HCT116 (cell line): ENCODE results near the gene SEMA4D. TPM values are rescaled to one million over a fixed set of nuclear protein-coding genes. Genes with fewer than 3 reads are reported as not detected.

Source experiments
- ATAC-seq: fragments of 200-7000 bp; cut with Tn5 transposase; 2 replicates; pipeline ENCODE4 v1.9.1; 2020; ENCODE audit warnings: mild to moderate bottlenecking, moderate library complexity
- BruUV-seq: library from RNA; stranded (reverse); fragments of 400-500 nt; replicated peaks from 2 replicates; lab custom pipeline; 2021; lab: Mats Ljungman, UMichigan
- CTCF ChIA-PET: fragments of 300-600 bp; sonication (Branson Sonifier 250); formaldehyde crosslinking; loops from one replicate; lab custom pipeline; 2021; ENCODE audit warnings: antibody characterized with exemption; lab: Charles Lee
- POLR2A ChIA-PET: fragments of 300-600, 350-600 bp; sonication (Branson Sonifier 250); formaldehyde crosslinking; loops from one replicate; lab custom pipeline; 2021; ENCODE audit warnings: antibody characterized with exemption; lab: Charles Lee
- RAD21 ChIA-PET, 2 experiments: fragments of 300-600 bp; sonication (Branson Sonifier 250); formaldehyde crosslinking; loops; one replicate each; lab custom pipeline; 2023; ENCODE audit warnings: low total read pairs in 2 of 2; ENCODE audit not compliant: uncharacterized antibody in 2 of 2, unreplicated experiment in 2 of 2, low non-redundant PET in 1 of 2; lab: Charles Lee
- DNase-seq: peaks from one replicate; pipeline ENCODE4 v3.0.0-alpha.2; 2010; ENCODE audit warnings: low read depth, low spot score
- H2AFZ ChIP-seq: fragments of 200-600 bp; shearing (Covaris generic), sonication (generic); 2 replicates; pipeline ENCODE4 v1.6.1; 2017; ENCODE audit warnings: low read depth, mixed run types, mixed read lengths, antibody characterized with exemption, low read length; ENCODE audit not compliant: poor library complexity, severe bottlenecking
- H3K27ac ChIP-seq: 2 replicates; pipeline ENCODE4 v1.5.1; 2012; ENCODE audit warnings: low read depth, low read length
- H3K27me3 ChIP-seq: fragments of 200-600 bp; sonication (generic); 2 replicates; pipeline ENCODE4 v1.6.1; 2016; ENCODE audit warnings: mixed run types, low read length, mixed read lengths; ENCODE audit not compliant: insufficient read depth
- H3K36me3 ChIP-seq, 2 experiments: fragments of 200-500 bp in 1 of 2; fragments of 200-600 bp in 1 of 2; sonication (Bioruptor generic) in 1 of 2; sonication (generic) in 1 of 2; 2 replicates each; pipeline versions ENCODE4 v1.5.1 to v1.6.1; 2014 to 2016; ENCODE audit warnings: low read length in 2 of 2, inconsistent platforms in 1 of 2, mixed read lengths in 1 of 2, mixed run types in 1 of 2; ENCODE audit not compliant: insufficient read depth in 2 of 2, control insufficient read depth in 1 of 2
- H3K4me1 ChIP-seq, 2 experiments: fragments of 200-600 bp in 1 of 2; sonication (generic) in 1 of 2; 2 replicates each; pipeline versions ENCODE4 v1.5.1 to v1.6.1; 2012 to 2017; ENCODE audit warnings: low read length in 2 of 2, inconsistent platforms in 1 of 2, mild to moderate bottlenecking in 1 of 2, mixed read lengths in 1 of 2, mixed run types in 1 of 2, moderate library complexity in 1 of 2; ENCODE audit not compliant: insufficient read depth in 2 of 2, control insufficient read depth in 1 of 2
- H3K4me2 ChIP-seq: fragments of 200-600 bp; sonication (generic); 2 replicates; pipeline ENCODE4 v1.6.1; 2017; ENCODE audit warnings: mixed run types, low read length, mixed read lengths
- H3K4me3 ChIP-seq, 2 experiments: fragments of 200-600 bp in 1 of 2; sonication (generic) in 1 of 2; replicated peaks in 1 of 2; 2 replicates each; pipeline ENCODE4 v1.5.1; 2011 to 2016; ENCODE audit warnings: low read length in 2 of 2, control low read depth in 1 of 2, low read depth in 1 of 2, mild to moderate bottlenecking in 1 of 2, mixed read lengths in 1 of 2, mixed run types in 1 of 2
- H3K79me2 ChIP-seq: fragments of 200-600 bp; sonication (generic); 2 replicates; pipeline ENCODE4 v1.6.1; 2017; ENCODE audit warnings: mild to moderate bottlenecking, mixed run types, low read length, moderate library complexity, mixed read lengths; ENCODE audit not compliant: insufficient read depth
- H3K9ac ChIP-seq: fragments of 200-600 bp; sonication (generic); 2 replicates; pipeline ENCODE4 v1.6.1; 2016; ENCODE audit warnings: low read length, mixed read lengths
- H3K9me2 ChIP-seq: fragments of 200-600 bp; sonication (generic), shearing (Covaris generic); 2 replicates; pipeline ENCODE4 v1.6.1; 2017; ENCODE audit warnings: mixed run types, mild to moderate bottlenecking, moderate library complexity; ENCODE audit not compliant: insufficient read depth
- H3K9me3 ChIP-seq, 2 experiments: fragments of 200-500 bp in 1 of 2; fragments of 200-600 bp in 1 of 2; sonication (Bioruptor generic) in 1 of 2; sonication (generic) in 1 of 2; 2 replicates each; pipeline ENCODE4 v1.6.1; 2014 to 2017; ENCODE audit warnings: low read length in 2 of 2, mixed read lengths in 2 of 2, inconsistent platforms in 1 of 2, low read depth in 1 of 2, mild to moderate bottlenecking in 1 of 2, mixed run types in 1 of 2, moderate library complexity in 1 of 2; ENCODE audit not compliant: control insufficient read depth in 1 of 2, insufficient read depth in 1 of 2
- H4K20me1 ChIP-seq: fragments of 200-600 bp; sonication (generic), shearing (Covaris generic); 2 replicates; pipeline ENCODE4 v1.6.1; 2017; ENCODE audit warnings: mixed run types, mild to moderate bottlenecking, moderate library complexity; ENCODE audit not compliant: insufficient read depth
- CBX3 ChIP-seq: IDR thresholded peaks from 2 replicates; pipeline ENCODE4 v1.6.1; 2012; ENCODE audit warnings: low read depth
- CEBPB ChIP-seq: IDR thresholded peaks from 2 replicates; pipeline ENCODE4 v1.6.1; 2012; ENCODE audit warnings: low read depth
- EGR1 ChIP-seq: IDR thresholded peaks from 2 replicates; pipeline ENCODE4 v1.6.1; 2012; ENCODE audit warnings: low read depth
- EZH2 ChIP-seq: fragments of 200-600 bp; sonication (generic); IDR thresholded peaks from 2 replicates; pipeline ENCODE4 v1.6.1; 2017; ENCODE audit warnings: antibody characterized with exemption, mixed run types
- EZH2phosphoT487 ChIP-seq: fragments of 200-600 bp; IDR thresholded peaks from 2 replicates; pipeline ENCODE4 v1.6.1; 2018; ENCODE audit warnings: antibody characterized with exemption, borderline replicate concordance
- JUND ChIP-seq: IDR thresholded peaks from 2 replicates; pipeline ENCODE4 v1.6.1; 2012
- POLR2AphosphoS5 ChIP-seq: IDR thresholded peaks from 2 replicates; pipeline ENCODE4 v1.6.1; 2011; ENCODE audit warnings: mild to moderate bottlenecking, low read depth, low read length, moderate library complexity
- RAD21 ChIP-seq: IDR thresholded peaks from 2 replicates; pipeline ENCODE4 v1.6.1; 2012; ENCODE audit warnings: low read depth, mild to moderate bottlenecking
- SIN3A ChIP-seq: IDR thresholded peaks from 2 replicates; pipeline ENCODE4 v1.6.1; 2012; ENCODE audit warnings: low read depth
- SP1 ChIP-seq: IDR thresholded peaks from 2 replicates; pipeline ENCODE4 v1.6.1; 2012; ENCODE audit warnings: low read depth
- SRF ChIP-seq: IDR thresholded peaks from 2 replicates; pipeline ENCODE4 v1.6.1; 2012; ENCODE audit warnings: low read depth
- YY1 ChIP-seq: IDR thresholded peaks from 2 replicates; pipeline ENCODE4 v1.6.1; 2011; ENCODE audit warnings: low read length, low read depth, moderate library complexity, mild to moderate bottlenecking; ENCODE audit not compliant: insufficient replicate concordance; ENCODE audit errors: extremely low read depth
- ZFX ChIP-seq: fragments of 450-650 bp; IDR thresholded peaks from 2 replicates; pipeline ENCODE4 v1.6.1; 2017
- ZNF274 ChIP-seq: fragments of 200-500 bp; sonication (Bioruptor generic); IDR thresholded peaks from 2 replicates; pipeline ENCODE4 v1.6.1; 2014; ENCODE audit warnings: mild to moderate bottlenecking, low read depth, low read length, inconsistent platforms
- intact Hi-C: fragments of 100-400 bp; cut with micrococcal nuclease; formaldehyde crosslinking; loops from 2 replicates; pipeline ENCODE4 v1.10.0; 2022
- total RNA-seq: library from RNA; stranded (reverse); gene quantifications from one replicate; pipeline ENCODE4 v1.2.1, GENCODE V29; 2021; ENCODE audit not compliant: unreplicated experiment
- TF ChIP-seq, protein P1 (sequence below): IDR thresholded peaks from 2 replicates; pipeline ENCODE4 v1.6.1; 2012
- TF ChIP-seq, protein P2 (sequence below), 3 experiments: fragments of 200-600 bp in 1 of 3; sonication (generic) in 1 of 3; IDR thresholded peaks in 2 of 3; conservative IDR thresholded peaks in 1 of 3; 2 replicates each; pipeline ENCODE4 v1.5.1; 2012 to 2017; ENCODE audit warnings: low read depth in 2 of 3, low read length in 2 of 3, antibody characterized with exemption in 1 of 3, borderline replicate concordance in 1 of 3, control low read depth in 1 of 3, mild to moderate bottlenecking in 1 of 3, mixed read lengths in 1 of 3, mixed run types in 1 of 3, moderate library complexity in 1 of 3; ENCODE audit not compliant: insufficient read depth in 1 of 3

SEMA4D gene
- total RNA-seq, 1 experiment from 2014 or later, result 32.0 TPM

DNA sequence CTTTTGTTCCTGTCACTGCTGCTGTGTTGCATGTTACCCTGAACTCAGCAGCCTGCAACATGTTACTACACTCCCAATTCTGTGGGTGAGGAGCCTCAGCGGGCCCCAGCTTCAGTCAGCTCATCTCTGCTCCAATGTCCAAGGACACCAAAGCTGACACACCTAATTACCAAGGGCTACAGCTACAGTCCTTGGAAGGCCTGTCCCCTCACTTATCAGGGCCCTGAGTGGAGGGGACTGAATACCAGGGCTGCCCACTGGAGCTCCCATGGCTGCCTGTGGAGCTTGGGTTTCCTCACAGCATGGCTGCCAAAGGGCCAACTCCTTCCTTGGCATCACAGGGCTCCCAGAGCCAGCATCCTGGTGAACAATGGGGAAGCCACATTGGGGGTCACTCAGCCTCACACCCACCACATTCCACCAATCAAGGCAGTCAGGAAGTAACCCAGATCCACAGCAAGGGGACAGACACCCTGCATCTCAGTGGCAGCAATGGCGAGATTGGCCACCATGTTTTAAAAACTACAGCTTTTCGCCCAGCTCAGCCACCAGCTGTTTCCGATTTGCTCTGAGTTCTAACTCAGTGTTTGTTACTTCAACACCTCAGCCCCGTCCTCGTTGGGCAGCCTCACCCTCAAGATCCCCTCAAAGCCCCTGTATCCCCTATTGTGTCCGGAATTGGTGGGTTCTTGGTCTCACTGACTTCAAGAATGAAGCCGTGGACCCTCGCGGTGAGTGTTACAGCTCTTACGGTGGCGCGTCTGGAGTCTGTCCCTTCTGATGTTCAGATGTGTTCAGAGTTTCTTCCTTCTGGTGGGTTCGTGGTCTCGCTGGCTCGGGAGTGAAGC is 18.9 kb downstream of the SEMA4D start:
- no peaks in the 10 kb centered on the region for H3K9me2 ChIP-seq
- H2AFZ ChIP-seq, result no peak overlapping the region
- no peak overlapping the region for H3K9ac ChIP-seq
- no peaks in the 10 kb centered on the region for H3K9me3 ChIP-seq
- H3K79me2 ChIP-seq, result peaks cover 12% of the 10 kb centered on the region; the same call in 1 of the 2 replicates
- H3K4me1 ChIP-seq, result no peaks in the 10 kb centered on the region
- intact Hi-C loops, result no loop called here
- H4K20me1 ChIP-seq, result no peaks in the 10 kb centered on the region
- CTCF ChIA-PET, result no interaction called here
- H3K4me3 ChIP-seq, result no peak overlapping the region
- H3K27me3 ChIP-seq, result no peaks in the 10 kb centered on the region
- no peaks in the 10 kb centered on the region for H3K36me3 ChIP-seq
- H3K27ac ChIP-seq, result no peak overlapping the region
- RAD21 ChIA-PET, result no interaction called here
- BruUV-seq, result no TSS peak
- POLR2A ChIA-PET, result no interaction called here
- no peak overlapping the region for H3K4me2 ChIP-seq
- TF ChIP-seq JUND, result no peak
- TF ChIP-seq, protein P1, sequence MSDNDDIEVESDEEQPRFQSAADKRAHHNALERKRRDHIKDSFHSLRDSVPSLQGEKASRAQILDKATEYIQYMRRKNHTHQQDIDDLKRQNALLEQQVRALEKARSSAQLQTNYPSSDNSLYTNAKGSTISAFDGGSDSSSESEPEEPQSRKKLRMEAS, result no peak
- TF ChIP-seq CEBPB, result no peak
- DNase-seq (no peak), ATAC-seq (no peak)

DNA sequence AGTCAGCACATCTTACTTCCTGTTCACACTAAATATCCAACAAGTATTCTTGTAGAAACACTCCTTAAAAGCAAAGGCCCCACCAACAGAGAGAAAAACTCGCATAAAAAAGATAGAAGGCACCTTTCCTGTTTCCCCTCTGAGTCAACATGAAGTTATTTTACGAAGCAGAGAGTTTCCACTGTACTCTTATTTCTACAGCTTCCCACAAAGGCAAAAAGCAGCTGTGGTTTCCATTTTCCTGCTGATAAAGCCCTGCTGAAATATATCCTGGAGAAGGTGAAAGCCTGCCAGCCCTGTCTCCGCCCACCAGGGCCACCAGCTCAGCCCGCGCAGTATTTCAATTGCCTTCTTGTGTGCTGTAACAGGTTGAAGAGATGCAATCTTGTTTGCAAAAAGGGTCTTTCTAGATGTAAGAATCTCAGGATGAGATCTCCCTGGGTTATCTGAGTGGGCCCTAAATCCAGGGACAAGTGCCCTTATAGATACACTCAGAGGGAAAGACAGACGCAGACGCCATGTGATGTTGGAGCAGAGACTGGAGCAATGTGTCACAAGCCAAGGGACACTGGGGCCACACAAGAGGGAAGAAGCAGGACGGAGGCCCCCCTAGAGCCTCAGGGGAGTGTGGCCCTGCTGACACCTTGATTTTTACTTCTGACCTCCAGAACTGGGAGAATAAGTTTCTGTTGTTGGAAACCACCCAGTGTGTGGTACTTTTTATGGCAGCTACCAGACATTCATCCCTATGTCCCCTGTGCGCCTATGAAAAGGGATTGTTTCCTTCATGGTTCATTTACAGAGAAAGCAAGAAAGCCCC is 19.9 kb downstream of the SEMA4D start:
- no peak overlapping the region for H3K27ac ChIP-seq
- H3K4me2 ChIP-seq, result no peak overlapping the region
- ATAC-seq (no peak), DNase-seq (no peak)
- H3K4me3 ChIP-seq, result no peak overlapping the region
- H3K27me3 ChIP-seq, result no peaks in the 10 kb centered on the region
- peaks cover 9% of the 10 kb centered on the region; the same call in 1 of the 2 replicates for H3K79me2 ChIP-seq
- no peak overlapping the region for H2AFZ ChIP-seq
- TF ChIP-seq RAD21 (no peak), EGR1 (no peak), SP1 (no peak), ZFX (no peak), CBX3 (no peak), SRF (no peak), POLR2AphosphoS5 (no peak), ZNF274 (no peak), YY1 (no peak), EZH2phosphoT487 (no peak), JUND (no peak), SIN3A (no peak), EZH2 (no peak), CEBPB (no peak)
- TF ChIP-seq, protein P1, result no peak
- TF ChIP-seq, protein P2, sequence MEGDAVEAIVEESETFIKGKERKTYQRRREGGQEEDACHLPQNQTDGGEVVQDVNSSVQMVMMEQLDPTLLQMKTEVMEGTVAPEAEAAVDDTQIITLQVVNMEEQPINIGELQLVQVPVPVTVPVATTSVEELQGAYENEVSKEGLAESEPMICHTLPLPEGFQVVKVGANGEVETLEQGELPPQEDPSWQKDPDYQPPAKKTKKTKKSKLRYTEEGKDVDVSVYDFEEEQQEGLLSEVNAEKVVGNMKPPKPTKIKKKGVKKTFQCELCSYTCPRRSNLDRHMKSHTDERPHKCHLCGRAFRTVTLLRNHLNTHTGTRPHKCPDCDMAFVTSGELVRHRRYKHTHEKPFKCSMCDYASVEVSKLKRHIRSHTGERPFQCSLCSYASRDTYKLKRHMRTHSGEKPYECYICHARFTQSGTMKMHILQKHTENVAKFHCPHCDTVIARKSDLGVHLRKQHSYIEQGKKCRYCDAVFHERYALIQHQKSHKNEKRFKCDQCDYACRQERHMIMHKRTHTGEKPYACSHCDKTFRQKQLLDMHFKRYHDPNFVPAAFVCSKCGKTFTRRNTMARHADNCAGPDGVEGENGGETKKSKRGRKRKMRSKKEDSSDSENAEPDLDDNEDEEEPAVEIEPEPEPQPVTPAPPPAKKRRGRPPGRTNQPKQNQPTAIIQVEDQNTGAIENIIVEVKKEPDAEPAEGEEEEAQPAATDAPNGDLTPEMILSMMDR (IDR thresholded peaks at IDR 0.05 in 2 of 3, conservative IDR thresholded peaks at IDR 0.05 in 1 of 3; ENCODE audit: borderline replicate concordance in 1 of 3, insufficient read depth in 1 of 3, low read depth in 2 of 3, low read length in 2 of 3), result no peak
- H3K9me3 ChIP-seq, result no peaks in the 10 kb centered on the region
- BruUV-seq, result no TSS peak
- H3K9me2 ChIP-seq, result no peaks in the 10 kb centered on the region
- ChIA-PET RAD21 (no interaction called here), POLR2A (no interaction called here), CTCF (no interaction called here)
- no peak overlapping the region for H3K9ac ChIP-seq
- H4K20me1 ChIP-seq, result no peaks in the 10 kb centered on the region
- no peaks in the 10 kb centered on the region for H3K4me1 ChIP-seq
- H3K36me3 ChIP-seq, result no peaks in the 10 kb centered on the region
- intact Hi-C loops, result no loop called here
